Panc1 (cell line): ENCODE results near the gene SPHKAP. TPM values are rescaled to one million over a fixed set of nuclear protein-coding genes. Genes with fewer than 3 reads are reported as not detected.
A peak's percentile ranks its signal among the peaks of the same experiment; 100 is the strongest.

ENCODE experiments used
- ATAC-seq: fragments of 200-7000 bp; cut with Tn5 transposase; 2 replicates; pipeline ENCODE4 v1.9.1; 2020; ENCODE audit warnings: mild to moderate bottlenecking, moderate library complexity
- Bru-seq: library from RNA; stranded (reverse); fragments of 400-500 nt; gene quantifications from one replicate; lab custom pipeline; 2021; lab: Mats Ljungman, UMichigan
- BruChase-seq, 2 experiments: library from RNA; stranded (reverse); fragments of 400-500 nt; gene quantifications; one replicate each; lab custom pipeline; 2021; lab: Mats Ljungman, UMichigan
- BruUV-seq: library from RNA; stranded (reverse); fragments of 400-500 nt; replicated peaks from 2 replicates; lab custom pipeline; 2021; lab: Mats Ljungman, UMichigan
- CTCF ChIA-PET: fragments of 300-600 bp; sonication (Branson Sonifier 250); formaldehyde crosslinking; loops from one replicate; lab custom pipeline; 2022; ENCODE audit warnings: antibody characterized with exemption; lab: Charles Lee
- POLR2A ChIA-PET: fragments of 300-600 bp; sonication (Branson Sonifier 250); formaldehyde crosslinking; loops from one replicate; lab custom pipeline; 2022; ENCODE audit warnings: antibody characterized with exemption; lab: Charles Lee
- DNase-seq: peaks from one replicate; pipeline ENCODE4 v3.0.0-alpha.2; 2010; ENCODE audit warnings: low read depth, low spot score
- H3K27ac ChIP-seq: 2 replicates; pipeline ENCODE4 v1.5.1; 2011; ENCODE audit warnings: mild to moderate bottlenecking, low read length, inconsistent platforms
- H3K27me3 ChIP-seq: fragments of 200-500 bp; sonication (Bioruptor generic); 2 replicates; pipeline ENCODE4 v1.6.0; 2014; ENCODE audit warnings: low read length, inconsistent platforms; ENCODE audit not compliant: control insufficient read depth, insufficient read depth
- H3K36me3 ChIP-seq: fragments of 200-500 bp; sonication (Bioruptor generic); 2 replicates; pipeline ENCODE4 v1.5.1; 2014; ENCODE audit warnings: inconsistent platforms, mild to moderate bottlenecking, low read length, moderate library complexity; ENCODE audit not compliant: control insufficient read depth, insufficient read depth
- H3K4me1 ChIP-seq: 2 replicates; pipeline ENCODE4 v1.5.1; 2011; ENCODE audit warnings: inconsistent platforms, mild to moderate bottlenecking, low read length, moderate library complexity; ENCODE audit not compliant: control insufficient read depth, insufficient read depth
- H3K4me3 ChIP-seq, 2 experiments: 2 replicates each; pipeline ENCODE4 v1.5.1; 2011 to 2012; ENCODE audit warnings: low read depth in 2 of 2, low read length in 2 of 2, mild to moderate bottlenecking in 2 of 2, inconsistent platforms in 1 of 2, moderate library complexity in 1 of 2
- H3K9me3 ChIP-seq: fragments of 200-500 bp; sonication (Bioruptor generic); 2 replicates; pipeline ENCODE4 v1.5.1; 2014; ENCODE audit warnings: low read depth, mild to moderate bottlenecking, inconsistent platforms, low read length, moderate library complexity; ENCODE audit not compliant: control insufficient read depth, insufficient read depth
- CTCF ChIP-seq: fragments of 450-650 bp; IDR thresholded peaks from 2 replicates; pipeline ENCODE4 v1.5.1; 2017; ENCODE audit warnings: mild to moderate bottlenecking
- POLR2AphosphoS5 ChIP-seq: IDR thresholded peaks from 2 replicates; pipeline ENCODE4 v1.6.1; 2012; ENCODE audit warnings: mild to moderate bottlenecking, low read depth, low read length, moderate library complexity
- REST ChIP-seq, 2 experiments: IDR thresholded peaks; 2 replicates each; pipeline ENCODE4 v1.6.1; 2011 to 2012; ENCODE audit warnings: low read depth in 2 of 2, control low read depth in 1 of 2, low read length in 1 of 2, mild to moderate bottlenecking in 1 of 2, moderate library complexity in 1 of 2; ENCODE audit not compliant: insufficient read depth in 1 of 2
- SIN3A ChIP-seq: IDR thresholded peaks from 2 replicates; pipeline ENCODE4 v1.6.1; 2012; ENCODE audit warnings: low read depth, mild to moderate bottlenecking, low read length, moderate library complexity, borderline replicate concordance; ENCODE audit not compliant: insufficient read depth
- TCF7L2 ChIP-seq: IDR thresholded peaks from 2 replicates; pipeline ENCODE4 v1.6.1; 2011; ENCODE audit warnings: mild to moderate bottlenecking, low read depth, low read length, inconsistent platforms
- in situ Hi-C: cut with HindIII; loops from 2 replicates; pipeline ENCODE4 v1.10.0; 2016; ENCODE audit warnings: low sequenced_read_pairs, low pct_unique_long_range_greater_than_20kb
- intact Hi-C: fragments of 100-400 bp; cut with micrococcal nuclease; formaldehyde crosslinking; loops from one replicate; pipeline ENCODE4 v1.10.0; 2022; ENCODE audit not compliant: unreplicated experiment
- long read RNA-seq: library from polyadenylated mRNA; unstranded; transcript quantifications from one replicate; pipeline ENCODE4 v2.0.0, GENCODE V29; 2021; ENCODE audit not compliant: unreplicated experiment
- polyA plus RNA-seq: library from polyadenylated mRNA; unstranded; fragments of >200 nt; gene quantifications from one replicate; pipeline ENCODE4 v1.2.1, GENCODE V29; 2012; ENCODE audit warnings: missing spikeins; ENCODE audit not compliant: insufficient read length
- total RNA-seq: library from RNA; stranded (reverse); gene quantifications from one replicate; pipeline ENCODE4 v1.2.1, GENCODE V29; 2021; ENCODE audit not compliant: unreplicated experiment

The SPHKAP gene
- total RNA-seq = not detected
- polyA plus RNA-seq = not detected
- percentile 3 among the genes with signal in this experiment for Bru-seq, nascent RNA
- BruChase-seq, experiment 1, labeled RNA remaining after a 2-hour chase = percentile 2 among the genes with signal in this experiment
- not detected for BruChase-seq, experiment 2, labeled RNA remaining after a 6-hour chase
- long read RNA-seq = 0 reads

GRCh38 chr2:228181098-228182019 lies at the start of gene SPHKAP:
Gene SPHKAP, minus strand, starts transcription at chr2:228181687. Its CDS starts 89 bp downstream, at chr2:228181598.
- no peak for TF ChIP-seq REST (IDR thresholded peaks at IDR 0.05; ENCODE audit: insufficient read depth in 1 of 2, low read depth in 2 of 2, low read length in 1 of 2)
- no peak for TF ChIP-seq CTCF
- no peak for TF ChIP-seq TCF7L2
- no peak for TF ChIP-seq SIN3A
- no peak for TF ChIP-seq POLR2AphosphoS5
- BruUV-seq = no TSS peak
- ATAC-seq (no peak), DNase-seq (no peak)
- intact Hi-C loops = no loop called here
- ChIA-PET CTCF (no interaction called here), POLR2A (no interaction called here)
- Histone ChIP-seq H3K36me3 (no peaks in the 10 kb centered on the region), H3K27ac (no peak within 1 kb of the TSS), H3K27me3 (no peaks in the 10 kb centered on the region), H3K9me3 (0 out of 2 replicates have a peak, but pooled peaks cover 3% of the 10 kb centered on the region), H3K4me3 (no peak within 1 kb of the TSS), H3K4me1 (no peaks in the 10 kb centered on the region)
- in situ Hi-C loops = no loop called here

GRCh38 chr2:228227466-228227865 lies 46.0 kb upstream of the SPHKAP start:
- Histone ChIP-seq H3K27me3 (no peaks in the 10 kb centered on the region), H3K4me3 (no peak overlapping the region), H3K36me3 (no peaks in the 10 kb centered on the region), H3K27ac (no peak overlapping the region), H3K9me3 (no peaks in the 10 kb centered on the region), H3K4me1 (no peaks in the 10 kb centered on the region)
- ATAC-seq = no peak
- in situ Hi-C loops = no loop called here
- no peak for DNase-seq
- CTCF ChIA-PET = no interaction called here
- intact Hi-C loops = no loop called here
- TF ChIP-seq TCF7L2 (no peak), POLR2AphosphoS5 (no peak), SIN3A (no peak), CTCF (no peak), REST (IDR thresholded peaks at IDR 0.05; ENCODE audit: insufficient read depth in 1 of 2, low read depth in 2 of 2, low read length in 1 of 2) (no peak)
- BruUV-seq = no TSS peak
- POLR2A ChIA-PET = interaction anchor here (0.6 kb wide), 1 partner anchor 156 kb away, joined by 3 read pairs; no protein-coding TSS in a partner anchor
